HepG2 (cell line): ENCODE data around the gene CPEB4. TPM values are rescaled to one million over a fixed set of nuclear protein-coding genes. Genes with fewer than 3 reads are reported as not detected.
A peak's percentile ranks its signal among the peaks of the same experiment; 100 is the strongest.

Experiments used
- CCAR2 ChIP-seq: fragments of 200-400 bp; formaldehyde crosslinking; optimal IDR thresholded peaks from 2 replicates; pipeline ENCODE3; 2018; ENCODE audit warnings: low read depth, mild to moderate bottlenecking, low read length, moderate library complexity
- ETV5 ChIP-seq: IDR thresholded peaks from 2 replicates; pipeline ENCODE4 v1.6.1; 2018; ENCODE audit warnings: missing biosample characterization, missing genetic modification reagents, inconsistent platforms, borderline replicate concordance
- FOXO1 ChIP-seq: sonication (generic); formaldehyde crosslinking; IDR thresholded peaks from 2 replicates; pipeline ENCODE4 v1.4.0; 2020; ENCODE audit warnings: missing genetic modification reagents
- GABPA ChIP-seq, 2 experiments: IDR thresholded peaks; 2 replicates each; pipeline ENCODE4 v1.6.1; 2011 to 2016; ENCODE audit warnings: low read depth in 2 of 2, low read length in 1 of 2, missing biosample characterization in 1 of 2, missing genetic modification characterization in 1 of 2
- HIC2 ChIP-seq: sonication (generic); formaldehyde crosslinking; IDR thresholded peaks from 2 replicates; pipeline ENCODE4 v1.9.0; 2022; ENCODE audit warnings: low read depth, missing genetic modification reagents
- HMG20A ChIP-seq: IDR thresholded peaks from 2 replicates; pipeline ENCODE4 v1.6.1; 2016; ENCODE audit warnings: borderline replicate concordance
- IKZF5 ChIP-seq: IDR thresholded peaks from 2 replicates; pipeline ENCODE4 v1.6.1; 2018; ENCODE audit warnings: missing genetic modification reagents, mild to moderate bottlenecking, missing compliant biosample characterization
- KAT2B ChIP-seq: fragments of 150-350 bp; IDR thresholded peaks from 2 replicates; pipeline ENCODE4 v1.6.1; 2014; ENCODE audit warnings: low read depth, low read length, borderline replicate concordance
- KLF6 ChIP-seq: IDR thresholded peaks from 2 replicates; pipeline ENCODE4 v1.8.0; 2016; ENCODE audit warnings: missing biosample characterization, missing genetic modification reagents
- MTF1 ChIP-seq: sonication (generic); formaldehyde crosslinking; IDR thresholded peaks from 2 replicates; pipeline ENCODE4 v1.5.0; 2020; ENCODE audit warnings: missing genetic modification reagents
- MYC ChIP-seq: sonication (generic); formaldehyde crosslinking; IDR thresholded peaks from 2 replicates; pipeline ENCODE4 v1.9.0; 2021; ENCODE audit warnings: missing genetic modification reagents, borderline replicate concordance
- NR2C2 ChIP-seq: sonication (generic); formaldehyde crosslinking; IDR thresholded peaks from 2 replicates; pipeline ENCODE4 v1.4.0; 2020; ENCODE audit warnings: missing genetic modification reagents, mild to moderate bottlenecking, moderate library complexity, borderline replicate concordance
- PHF21A ChIP-seq: sonication (generic); formaldehyde crosslinking; IDR thresholded peaks from 2 replicates; pipeline ENCODE4 v1.5.0; 2020; ENCODE audit warnings: mild to moderate bottlenecking, missing genetic modification reagents
- RAD51 ChIP-seq: fragments of 450-650 bp; IDR thresholded peaks from 2 replicates; pipeline ENCODE4 v1.6.1; 2016; ENCODE audit warnings: borderline replicate concordance
- RXRB ChIP-seq: IDR thresholded peaks from 2 replicates; pipeline ENCODE4 v1.6.1; 2016; ENCODE audit warnings: borderline replicate concordance, missing genetic modification reagents, missing compliant biosample characterization
- SKI ChIP-seq: fragments of 450-650 bp; IDR thresholded peaks from one replicate; pipeline ENCODE4 v1.6.1; 2018; ENCODE audit warnings: mild to moderate bottlenecking; ENCODE audit not compliant: partially characterized antibody
- ZBTB10 ChIP-seq: sonication (generic); formaldehyde crosslinking; IDR thresholded peaks from 2 replicates; pipeline ENCODE4 v1.4.0; 2020; ENCODE audit warnings: missing genetic modification reagents, borderline replicate concordance
- ZKSCAN8 ChIP-seq: IDR thresholded peaks from 2 replicates; pipeline ENCODE4 v1.6.1; 2016; ENCODE audit warnings: borderline replicate concordance, missing genetic modification reagents, missing compliant biosample characterization
- ZNF350 ChIP-seq: sonication (generic); formaldehyde crosslinking; IDR thresholded peaks from 2 replicates; pipeline ENCODE4 v1.4.0; 2020; ENCODE audit warnings: mild to moderate bottlenecking, low read depth, missing genetic modification reagents, borderline replicate concordance
- ZNF513 ChIP-seq: sonication (generic); formaldehyde crosslinking; conservative IDR thresholded peaks from 2 replicates; pipeline ENCODE4 v1.5.0; 2020; ENCODE audit warnings: missing genetic modification reagents
- ZNF703 ChIP-seq: sonication (generic); formaldehyde crosslinking; IDR thresholded peaks from 2 replicates; pipeline ENCODE4 v1.5.1; 2020; ENCODE audit warnings: missing genetic modification reagents, mild to moderate bottlenecking, moderate library complexity, borderline replicate concordance
- ZNF788 ChIP-seq: sonication (generic); formaldehyde crosslinking; IDR thresholded peaks from 2 replicates; pipeline ENCODE4 v1.5.0; 2020; ENCODE audit warnings: mild to moderate bottlenecking, missing genetic modification reagents, borderline replicate concordance
- polyA plus RNA-seq, 8 experiments: library from polyadenylated mRNA; depleted of rRNA in 3 of 8; stranded (reverse) in 7 of 8; unstranded in 1 of 8; fragments of >200 nt; fragmentation: Illumina TruSeq in 4 of 8; extraction: Trizol in 4 of 8; gene quantifications; 2 replicates each; pipeline versions ENCODE4 v1.2.1 to v1.2.3, GENCODE V29; 2011 to 2016; ENCODE audit warnings: low read depth in 4 of 8, missing spikeins in 1 of 8, mixed read lengths in 1 of 8; ENCODE audit not compliant: insufficient read depth in 1 of 8
- total RNA-seq, 5 experiments: library from RNA; depleted of rRNA; stranded (reverse); fragments of >200 nt; fragmentation: Illumina TruSeq; extraction: Trizol; gene quantifications; 2 replicates each; pipeline ENCODE4 v1.2.3, GENCODE V29; 2016; ENCODE audit warnings: low read depth in 1 of 5

The CPEB4 gene
- total and polyA plus RNA-seq, 2 of the 13 experiments (the other 11 are each of a cell fraction or from before 2014, with no cell fraction given): 7.7 to 26.7 TPM

GRCh38 chr5:173941758-173942401 is 53.7 kb downstream of the CPEB4 start (continued):
- TF ChIP-seq ZNF513 (CRISPR knock-in tag) (no peak), ZNF788 (CRISPR knock-in tag) (peak; percentile 66; the same call in 1 of the 2 replicates), ZNF350 (CRISPR knock-in tag) (peak; percentile 59; the same call in 1 of the 2 replicates), ZNF703 (no peak), CCAR2 (no peak), MTF1 (CRISPR knock-in tag) (no peak), HIC2 (CRISPR knock-in tag) (peak; percentile 34; the same call in 1 of the 2 replicates), IKZF5 (CRISPR knock-in tag) (peak; percentile 69; the same call in 1 of the 2 replicates), GABPA (IDR thresholded peaks at IDR 0.05; ENCODE audit: low read depth, low read length) (no peak), GABPA (CRISPR knock-in tag; IDR thresholded peaks at IDR 0.05; ENCODE audit: low read depth) (no peak), KAT2B (no peak), FOXO1 (CRISPR knock-in tag) (peak; percentile 85), KLF6 (CRISPR knock-in tag) (0 out of 2 replicates have a peak, but pooled peaks have one; percentile 38), MYC (CRISPR knock-in tag) (no peak), RAD51 (no peak), PHF21A (peak; percentile 75), ETV5 (peak; percentile 75; the same call in 1 of the 2 replicates), ZBTB10 (CRISPR knock-in tag) (no peak), ZKSCAN8 (peak; percentile 78; the same call in 1 of the 2 replicates), RXRB (CRISPR knock-in tag) (peak; percentile 92), NR2C2 (CRISPR knock-in tag) (peak; percentile 50; the same call in 1 of the 2 replicates), HMG20A (CRISPR knock-in tag) (peak; percentile 91), SKI (peak; percentile 56)
